ENCODE measurements around the gene ZBTB20.

The ZBTB20 gene

GRCh38 chr3:114571363-114571762, 575.7 kb downstream of the ZBTB20 start:
- DNase-seq (ENCODE audit: low read depth), result no peak

GRCh38 chr3:114569186-114569585, 577.9 kb downstream of the ZBTB20 start:
- DNase-seq (ENCODE audit: low read depth), result no peak

- DNase-seq (ENCODE audit: low read depth), result no peak
Observed at GRCh38 chr3:114567771-114568170, 579.3 kb downstream of the ZBTB20 start.

GRCh38 chr3:114566767-114567166, 580.3 kb downstream of the ZBTB20 start:
- no peak for DNase-seq (ENCODE audit: low read depth)

GRCh38 chr3:114566162-114566755, 580.8 kb downstream of the ZBTB20 start:
- no peak for DNase-seq (ENCODE audit: low read depth)

- peak; percentile 71 for DNase-seq (ENCODE audit: low read depth)
Observed at GRCh38 chr3:114565216-114565615, 581.9 kb downstream of the ZBTB20 start.

- DNase-seq (ENCODE audit: low read depth), result no peak
Observed at GRCh38 chr3:114563720-114564119, 583.4 kb downstream of the ZBTB20 start.

- DNase-seq (ENCODE audit: low read depth), result no peak
Observed at GRCh38 chr3:114562557-114562956, 584.5 kb downstream of the ZBTB20 start.

- peak; percentile 13 for DNase-seq (ENCODE audit: low read depth)
Observed at GRCh38 chr3:114558271-114558670, 588.8 kb downstream of the ZBTB20 start.

GRCh38 chr3:114557791-114558190, 589.3 kb downstream of the ZBTB20 start:
- no peak for DNase-seq (ENCODE audit: low read depth)

GRCh38 chr3:114556657-114557213, 590.4 kb downstream of the ZBTB20 start:
- no peak for DNase-seq (ENCODE audit: low read depth)

- DNase-seq (ENCODE audit: low read depth), result peak; percentile 4
Observed at GRCh38 chr3:114554731-114555130, 592.4 kb downstream of the ZBTB20 start.

- DNase-seq (ENCODE audit: low read depth), result no peak
Observed at GRCh38 chr3:114553949-114554593, 593.0 kb downstream of the ZBTB20 start.

- no peak for DNase-seq (ENCODE audit: low read depth)
Observed at GRCh38 chr3:114552527-114552812, 594.6 kb downstream of the ZBTB20 start.

- DNase-seq (ENCODE audit: low read depth), result peak; percentile 21
Observed at GRCh38 chr3:114551770-114552526, 595.1 kb downstream of the ZBTB20 start.

GRCh38 chr3:114550165-114550564, 596.9 kb downstream of the ZBTB20 start:
- peak; percentile 49 for DNase-seq (ENCODE audit: low read depth)

GRCh38 chr3:114545193-114545592, 601.9 kb downstream of the ZBTB20 start:
- DNase-seq (ENCODE audit: low read depth), result no peak

GRCh38 chr3:114542359-114542758, 604.7 kb downstream of the ZBTB20 start:
- DNase-seq (ENCODE audit: low read depth), result no peak

GRCh38 chr3:114539525-114539924, 607.6 kb downstream of the ZBTB20 start:
- no peak for DNase-seq (ENCODE audit: low read depth)

- DNase-seq (ENCODE audit: low read depth), result no peak
Observed at GRCh38 chr3:114538211-114538610, 608.9 kb downstream of the ZBTB20 start.

- no peak for DNase-seq (ENCODE audit: low read depth)
Observed at GRCh38 chr3:114528517-114528916, 618.6 kb downstream of the ZBTB20 start.

GRCh38 chr3:114527036-114527644, 619.9 kb downstream of the ZBTB20 start:
- DNase-seq (ENCODE audit: low read depth), result peak; percentile 32

- DNase-seq (ENCODE audit: low read depth), result no peak
Observed at GRCh38 chr3:114525278-114525677, 621.8 kb downstream of the ZBTB20 start.

All from fibroblast of gingiva (primary cell).